ENCODE results near the gene VPS13D. TPM values are rescaled to one million over a fixed set of nuclear protein-coding genes. Genes with fewer than 3 reads are reported as not detected.

The VPS13D gene
- total RNA-seq, 1 experiment from 2014 or later = 20.2 TPM

- no peaks in the 10 kb centered on the region for H3K27me3 Mint-ChIP-seq (ENCODE audit: low read depth)
- no peak for TF ChIP-seq CTCF (conservative IDR thresholded peaks at IDR 0.05)
- H3K4me3 Mint-ChIP-seq = no peak overlapping the region
These were observed 153.2 kb downstream of the VPS13D start for GRCh38 chr1:12383001-12383400.

More at GRCh38 chr1:12383001-12383400, 153.2 kb downstream of the VPS13D start:
- Histone ChIP-seq H3K4me2 (ENCODE audit: insufficient read depth, insufficient read length, low read length) (no peak overlapping the region), H4K20me1 (ENCODE audit: control insufficient read depth, insufficient read depth, insufficient read length) (no peaks in the 10 kb centered on the region), H3K4me1 (ENCODE audit: insufficient read depth, low read length) (no peaks in the 10 kb centered on the region), H3K79me2 (ENCODE audit: insufficient read depth, low read length) (no peaks in the 10 kb centered on the region), H3K9ac (ENCODE audit: extremely low read depth, insufficient read length, low read length) (no peak overlapping the region), H3K9me3 (ENCODE audit: control insufficient read depth, low read depth, low read length) (peaks cover 8% of the 10 kb centered on the region), H2BK20ac (ENCODE audit: low read depth, low read length, poor library complexity, severe bottlenecking) (no peak overlapping the region), H2BK5ac (ENCODE audit: insufficient read length, low read length) (no peak overlapping the region), H2BK15ac (ENCODE audit: low read depth, low read length) (no peak overlapping the region), H4K91ac (ENCODE audit: insufficient read length, low read depth, low read length) (no peak overlapping the region), H4K5ac (ENCODE audit: insufficient read length, low read depth, low read length) (no peak overlapping the region), H3T11ph (ENCODE audit: low read length) (no peak overlapping the region), H3K27me3 (ENCODE audit: insufficient read depth, low read length) (no peaks in the 10 kb centered on the region), H2AFZ (ENCODE audit: low read length) (no peak overlapping the region), H3K4ac (ENCODE audit: low read depth, low read length) (no peak overlapping the region), H3K56ac (ENCODE audit: insufficient read length, low read depth, low read length) (no peak overlapping the region), H3K18ac (ENCODE audit: insufficient read length, low read depth, low read length) (no peak overlapping the region), H3K23ac (ENCODE audit: insufficient read length, low read depth, low read length) (no peak overlapping the region), H3K23me2 (ENCODE audit: insufficient read length, low read depth, low read length, poor library complexity, severe bottlenecking) (no peaks in the 10 kb centered on the region), H3K14ac (ENCODE audit: insufficient read depth, low read length) (no peak overlapping the region), H2BK12ac (ENCODE audit: insufficient read length, low read depth, low read length) (no peak overlapping the region), H3K27ac (ENCODE audit: insufficient read length, low read depth, low read length) (no peak overlapping the region), H3K79me1 (ENCODE audit: insufficient read depth, low read depth, low read length, poor library complexity, severe bottlenecking) (no peaks in the 10 kb centered on the region), H2AK5ac (ENCODE audit: insufficient read length, low read length) (no peak overlapping the region), H2BK120ac (ENCODE audit: low read depth, low read length, poor library complexity, severe bottlenecking) (no peak overlapping the region), H4K8ac (replicated peaks; ENCODE audit: insufficient read length, low read depth, low read length) (no peak overlapping the region)
- WGBS (ENCODE audit: extremely low coverage, insufficient read length, low lambda C conversion rate) = no CpG with 5 or more reads among the region's 1 CpG
- no peaks in the 10 kb centered on the region for H3K4me1 Mint-ChIP-seq
- DNase-seq = no peak
- no peak overlapping the region for H3K27ac Mint-ChIP-seq
- peaks cover 0 to 10% of the 10 kb centered on the region in 2 experiments; a peak in 4 of 5 replicates for H3K9me3 Mint-ChIP-seq
- H3K36me3 Mint-ChIP-seq (ENCODE audit: insufficient read depth in 1 of 3, low read depth in 3 of 3) = peaks cover 41 to 69% (median 52%) of the 10 kb centered on the region in 3 experiments

All from H9 (cell line).